Pancreas (tissue), 10 donors: ENCODE results near the gene ST3GAL5. TPM values are rescaled to one million over a fixed set of nuclear protein-coding genes. Genes with fewer than 3 reads are reported as not detected.
A peak's percentile ranks its signal among the peaks of the same experiment; 100 is the strongest.

Experiments
- ATAC-seq, 4 donors: fragments of 200-7000 bp; cut with Tn5 transposase; one replicate each; pipeline versions ENCODE4 v1.8.0 to v1.9.1; 2020; ENCODE audit warnings: mild to moderate bottlenecking in 4 of 4, moderate library complexity in 4 of 4
- DNase-seq, 6 donors: peaks; one replicate each; pipeline ENCODE4 v3.0.0-alpha.2; 2020
- FAIRE-seq: peaks from 2 replicates; lab custom pipeline; 2012; peaks lifted over from hg19 to GRCh38; lab: Jason Lieb, UNC
- H3K27ac ChIP-seq, 4 donors: fragments of 200-600 bp; sonication (generic); 1 replicate in 3 of 4; 2 replicates in 1 of 4; pipeline versions ENCODE4 v1.5.0 to v1.8.0; 2020
- H3K27me3 ChIP-seq, 4 donors: fragments of 200-600 bp; one replicate each; pipeline ENCODE4 v1.8.0; 2021
- H3K36me3 ChIP-seq, 3 donors: fragments of 200-600 bp; sonication (generic) in 1 of 3; one replicate each; pipeline versions ENCODE4 v1.5.0 to v1.8.0; 2020 to 2021
- H3K4me1 ChIP-seq, 3 donors: fragments of 200-600 bp; one replicate each; pipeline ENCODE4 v1.8.0; 2021
- H3K4me3 ChIP-seq, 4 donors: fragments of 200-600 bp; sonication (generic) in 2 of 4; one replicate each; pipeline versions ENCODE4 v1.5.0 to v1.8.0; 2020 to 2021
- H3K9me3 ChIP-seq, 4 donors: fragments of 200-600 bp; one replicate each; pipeline ENCODE4 v1.8.0; 2021
- CTCF ChIP-seq, 4 donors: fragments of 200-600 bp; sonication (generic) in 3 of 4; IDR thresholded peaks; one replicate each; pipeline versions ENCODE4 v1.5.0 to v1.8.0; 2021; ENCODE audit warnings: antibody characterized with exemption in 4 of 4
- WGBS, 2 donors: extraction: QIAGEN DNeasy Blood & Tissue Kit; methylation state at CpG; one replicate each; pipeline ENCODE4 v1.1.7; 2013; 5-methylcytosine and 5-hydroxymethylcytosine counted together
- intact Hi-C, 3 donors: fragments of 100-400 bp; cut with DNase I; formaldehyde crosslinking; loops; one replicate each; pipeline versions ENCODE4 v1.11.1 to v1.14.2; 2022
- polyA plus RNA-seq, 2 donors: library from polyadenylated mRNA; stranded (reverse); fragments of 200-250 nt; gene quantifications; one replicate each; pipeline ENCODE4 v1.2.3, GENCODE V29; 2013
- total RNA-seq, 6 donors: library from RNA; stranded (reverse); fragmentation: NEBNext Ultra II Directional in 4 of 6; extraction: Animal tissue kit (Norgen Biotek cat#: 25700) in 4 of 6; gene quantifications; one replicate each; pipeline versions ENCODE4 v1.2.1 to v1.2.4, GENCODE V29; 2021 to 2023
- donor health status: healthy with polysubstance abuse.
- donor health status: DM: no; HTN: no; CAD: no; lungs with moderate emphysema.
- donor health status: DM: no; HTN: no; CAD: no.
- donor health status: control.
- donor health status: control.
- donor health status: Bipolar disorder and iron deficiency.
- donor health status: DM: yes; HTN: yes; CAD: no.
- donor health status: DM: no; HTN: no; CAD: no.
- donor health status: DM: no; HTN: no; CAD: no.
- donor health status: DM: yes; HTN: yes; CAD: no.

ST3GAL5 gene
- total and polyA plus RNA-seq, 8 donors = 4.4 to 14.5 (median 6.9) TPM

- intact Hi-C loops = loop anchor here in 1 of 3 donors (10.0 kb wide), 1 partner anchor 52 kb away; the partner anchor contains the start of gene ATOH8
- Histone ChIP-seq H3K27ac (peak overlapping the region in 1 of 4 donors; percentile 22), H3K9me3 (no peaks in the 10 kb centered on the region), H3K36me3 (no peaks in the 10 kb centered on the region), H3K4me3 (no peak overlapping the region), H3K4me1 (no peaks in the 10 kb centered on the region), H3K27me3 (no peaks in the 10 kb centered on the region)
- no peak for TF ChIP-seq CTCF (IDR thresholded peaks at IDR 0.05)
- no peak for FAIRE-seq
- DNase-seq = no peak
- WGBS, 2 donors = 49 to 51% methylated on average over 4 of the region's 4 CpGs
- ATAC-seq = peak; percentile 83 to 93 (median 87)
Measured at GRCh38 chr2:85806358-85807118, 82.3 kb downstream of the ST3GAL5 start.

DNA sequence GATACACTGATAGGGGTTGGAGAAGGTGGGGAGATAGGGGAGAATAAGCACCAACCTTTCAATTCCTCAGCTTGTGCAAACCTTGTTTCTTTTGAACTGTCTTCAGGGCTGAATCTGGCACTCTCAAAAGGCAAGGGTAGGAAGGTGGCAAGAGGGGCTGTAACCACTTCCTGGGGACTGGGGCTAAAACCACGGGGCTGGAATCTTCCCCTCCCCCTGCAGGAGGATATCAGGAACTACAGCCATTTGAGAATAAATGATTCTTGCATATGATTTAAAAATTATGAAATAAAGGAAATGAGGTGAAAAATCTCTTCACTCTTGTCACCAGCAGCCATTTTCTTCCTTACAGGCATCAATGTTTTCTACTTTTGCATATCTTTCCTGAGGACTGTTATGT, 84.2 kb downstream of the ST3GAL5 start:
- H3K9me3 ChIP-seq = no peaks in the 10 kb centered on the region
- peak in 1 of 4 donors; percentile 22 for ATAC-seq
- FAIRE-seq = no peak

DNA sequence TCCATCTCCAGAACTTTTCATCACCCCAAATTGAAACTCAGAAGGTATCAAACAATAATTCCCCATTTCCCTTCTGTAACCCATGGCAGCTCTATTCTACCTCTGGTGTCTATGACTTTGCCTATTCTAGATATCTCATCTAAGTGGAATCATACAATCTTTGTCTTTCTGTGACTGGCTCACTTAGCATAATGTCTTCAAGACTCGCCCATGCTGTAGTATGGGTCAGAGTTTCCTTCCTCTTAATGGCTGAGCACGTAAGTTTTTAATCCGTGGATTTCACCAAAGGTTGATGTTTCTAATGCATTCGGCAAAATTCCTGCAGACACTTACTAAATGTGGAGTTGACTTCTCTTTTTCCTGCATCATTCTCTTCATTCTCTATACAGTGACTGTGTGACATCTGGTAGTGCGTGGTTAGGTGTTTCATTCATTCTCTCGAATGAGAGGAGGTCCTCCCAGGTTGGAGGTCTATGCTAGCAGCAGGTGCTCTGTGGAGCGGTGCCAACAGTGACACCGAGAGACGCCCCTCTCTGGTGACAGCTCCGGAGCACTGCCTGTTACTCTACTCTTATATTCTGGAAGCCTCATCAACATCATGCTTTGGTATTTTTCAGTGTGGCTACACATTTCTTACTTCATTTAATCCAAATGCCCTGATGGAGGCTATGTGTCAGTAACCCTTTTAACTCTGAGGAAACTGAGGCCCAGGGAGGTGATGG, 84.9 kb downstream of the ST3GAL5 start:
- Histone ChIP-seq H3K36me3 (no peaks in the 10 kb centered on the region), H3K9me3 (no peaks in the 10 kb centered on the region), H3K4me1 (no peaks in the 10 kb centered on the region), H3K27ac (no peak overlapping the region), H3K27me3 (no peaks in the 10 kb centered on the region), H3K4me3 (no peak overlapping the region)
- ATAC-seq (no peak), FAIRE-seq (no peak), DNase-seq (peak in 1 of 6 donors; percentile 27)
- intact Hi-C loops = loop anchor here in 1 of 3 donors (10.0 kb wide), 1 partner anchor 49 kb away; the partner anchor contains the start of gene ATOH8
- no peak for TF ChIP-seq CTCF (IDR thresholded peaks at IDR 0.05)
- WGBS, 2 donors = 67 to 81% methylated on average over 10 of the region's 10 CpGs

More for the DNA sequence above, 84.2 kb downstream of the ST3GAL5 start:
- intact Hi-C loops = loop anchor here in 1 of 3 donors (10.0 kb wide), 1 partner anchor 50 kb away; the partner anchor contains the start of gene ATOH8
- H3K27ac ChIP-seq = no peak overlapping the region
- H3K27me3 ChIP-seq = no peaks in the 10 kb centered on the region
- peak in 1 of 6 donors; percentile 31 for DNase-seq
- H3K36me3 ChIP-seq = no peaks in the 10 kb centered on the region
- 0% methylated on average over 1 of the region's 1 CpG for WGBS, 2 donors
- TF ChIP-seq CTCF (IDR thresholded peaks at IDR 0.05) = peak in 3 of 4 donors; percentile 25 to 29 (median 26)
- H3K4me1 ChIP-seq = no peaks in the 10 kb centered on the region
- H3K4me3 ChIP-seq = no peak overlapping the region

DNA sequence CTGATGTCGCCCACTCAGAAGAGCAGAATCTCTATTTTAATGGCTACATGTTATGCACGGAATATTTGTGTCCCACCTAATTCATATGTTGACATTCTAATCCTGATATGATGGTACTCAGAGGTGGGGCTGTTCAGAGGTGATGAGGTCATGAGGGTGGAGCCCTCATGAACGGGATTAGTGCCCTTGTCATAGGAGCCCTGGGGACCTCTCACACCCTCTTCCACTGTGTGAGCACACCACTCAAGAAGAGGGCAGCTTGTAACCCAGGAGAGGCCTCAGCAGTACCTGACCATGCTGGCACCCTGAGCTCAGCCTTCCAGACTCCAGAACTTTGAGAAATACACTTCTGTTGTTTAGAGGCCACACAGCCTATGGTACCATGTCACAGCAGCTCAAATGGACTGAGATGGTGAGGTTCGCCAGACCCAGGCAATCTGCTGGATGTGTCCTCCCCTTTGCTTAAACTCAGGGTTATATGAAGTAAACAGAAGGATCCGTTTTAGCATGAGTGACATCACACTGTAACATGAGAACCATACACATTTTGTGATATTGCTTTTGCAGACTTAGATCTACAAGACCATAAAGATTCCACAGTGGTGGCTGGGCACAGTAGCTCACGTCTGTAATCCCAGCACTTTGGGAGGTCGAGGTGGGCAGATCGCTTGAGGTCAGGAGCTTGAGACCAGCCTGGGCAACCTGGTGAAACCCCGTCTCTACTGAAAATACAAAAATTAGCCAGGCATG, 86.3 kb downstream of the ST3GAL5 start:
- Histone ChIP-seq H3K9me3 (no peaks in the 10 kb centered on the region), H3K27ac (no peak overlapping the region), H3K4me3 (no peak overlapping the region), H3K27me3 (no peaks in the 10 kb centered on the region), H3K36me3 (no peaks in the 10 kb centered on the region), H3K4me1 (no peaks in the 10 kb centered on the region)
- TF ChIP-seq CTCF (IDR thresholded peaks at IDR 0.05) = no peak
- no peak for FAIRE-seq
- 78 to 84% methylated on average over 9 of the region's 9 CpGs for WGBS, 2 donors
- intact Hi-C loops = loop anchor here in 1 of 3 donors (10.0 kb wide), 1 partner anchor 48 kb away; the partner anchor contains the start of gene ATOH8
- ATAC-seq = no peak
- no peak for DNase-seq
